Kidney (tissue), 14 donors: ENCODE data around the gene PTPA. TPM values are rescaled to one million over a fixed set of nuclear protein-coding genes. Genes with fewer than 3 reads are reported as not detected.

Experiments used
- DNase-seq, 5 donors: peaks; one replicate each; pipeline ENCODE4 v3.0.0-alpha.2; 2013 to 2020
- FAIRE-seq: peaks from 2 replicates; lab custom pipeline; 2012; peaks lifted over from hg19 to GRCh38; lab: Jason Lieb, UNC
- H3K27ac ChIP-seq, 2 donors: one replicate each; pipeline ENCODE4 v1.7.0; 2013; ENCODE audit warnings: low read depth in 2 of 2, low read length in 2 of 2, inconsistent platforms in 1 of 2
- H3K27me3 ChIP-seq: one replicate; pipeline ENCODE4 v1.7.1; 2013; ENCODE audit warnings: low read length, inconsistent platforms; ENCODE audit not compliant: control insufficient read depth, insufficient read depth
- H3K36me3 ChIP-seq, 3 donors: one replicate each; pipeline versions ENCODE4 v1.7.0 to v1.7.1; 2013; ENCODE audit warnings: low read length in 3 of 3, control low read depth in 1 of 3, inconsistent platforms in 1 of 3; ENCODE audit not compliant: insufficient read depth in 3 of 3, control insufficient read depth in 2 of 3
- H3K4me1 ChIP-seq, 3 donors: one replicate each; pipeline versions ENCODE4 v1.7.0 to v1.7.1; 2013; ENCODE audit warnings: low read length in 3 of 3, inconsistent platforms in 1 of 3, low read depth in 1 of 3; ENCODE audit not compliant: control insufficient read depth in 2 of 3, insufficient read depth in 2 of 3
- H3K4me3 ChIP-seq, 3 donors: one replicate each; pipeline versions ENCODE4 v1.7.0 to v1.8.1; 2013; ENCODE audit warnings: low read length in 3 of 3, control low read depth in 1 of 3, inconsistent platforms in 1 of 3
- H3K9ac ChIP-seq, 3 donors: one replicate each; pipeline versions ENCODE4 v1.7.0 to v1.7.1; 2013; ENCODE audit warnings: low read length in 3 of 3, control low read depth in 1 of 3, inconsistent platforms in 1 of 3
- H3K9me3 ChIP-seq, 3 donors: one replicate each; pipeline versions ENCODE4 v1.7.0 to v1.7.1; 2013; ENCODE audit warnings: low read length in 3 of 3, control low read depth in 1 of 3, inconsistent platforms in 1 of 3; ENCODE audit not compliant: control insufficient read depth in 2 of 3, insufficient read depth in 1 of 3
- CTCF ChIP-seq: IDR thresholded peaks from 3 replicates; pipeline ENCODE4 v1.5.1; 2012; ENCODE audit warnings: mild to moderate bottlenecking, moderate library complexity, borderline replicate concordance; ENCODE audit not compliant: insufficient read depth; ENCODE audit errors: extremely low read depth
- intact Hi-C: fragments of 100-400 bp; cut with DNase I; formaldehyde crosslinking; loops from one replicate; pipeline ENCODE4 v1.11.1; 2022
- polyA plus RNA-seq: library from polyadenylated mRNA; stranded (reverse); fragments of 350-450 nt; fragmentation: Illumina TruSeq; extraction: RNeasy Lipid Tissue Mini Kit (QIAGEN cat#74804); gene quantifications from one replicate; pipeline ENCODE4 v1.2.3, GENCODE V29; 2014; ENCODE audit warnings: low read depth, low replicate concordance; ENCODE audit not compliant: insufficient read depth
- total RNA-seq: library from RNA; stranded (reverse); fragmentation: NEBNext Ultra II Directional; extraction: Animal tissue kit (Norgen Biotek cat#: 25700); gene quantifications from one replicate; pipeline ENCODE4 v1.2.1, GENCODE V29; 2021
- donor health status: control.
- donor health status: control.
- donor health status: control.
- donor health status: control.
- donor health status: control.
- donor health status: DM: yes; HTN: yes; CAD: no.
- donor health status: Normal renal cell carcinoma (clear cell type).

PTPA gene
- total and polyA plus RNA-seq, 2 donors from 2014 or later: 161 to 164 TPM

- intact Hi-C loops: no loop called here
- Histone ChIP-seq H3K4me1 (no peaks in the 10 kb centered on the region), H3K27ac (no peak overlapping the region), H3K4me3 (no peak overlapping the region), H3K9me3 (no peaks in the 10 kb centered on the region), H3K27me3 (no peaks in the 10 kb centered on the region), H3K9ac (no peak overlapping the region), H3K36me3 (peaks cover 0 to 20% (median 16%) of the 10 kb centered on the region in 3 donors)
- no peak for TF ChIP-seq CTCF
- FAIRE-seq (no peak), DNase-seq (no peak)
Observed at GRCh38 chr9:129089246-129089645, 22.0 kb upstream of the PTPA start.

- Histone ChIP-seq H3K9ac (no peak overlapping the region), H3K4me1 (no peaks in the 10 kb centered on the region), H3K27ac (no peak overlapping the region), H3K9me3 (no peaks in the 10 kb centered on the region), H3K27me3 (no peaks in the 10 kb centered on the region), H3K4me3 (no peak overlapping the region), H3K36me3 (peaks cover 0 to 9% (median 4%) of the 10 kb centered on the region in 3 donors)
- TF ChIP-seq CTCF: no peak
- intact Hi-C loops: no loop called here
- FAIRE-seq (no peak), DNase-seq (no peak)
Observed at GRCh38 chr9:129093602-129094386, 17.4 kb upstream of the PTPA start.

GRCh38 chr9:129094387-129095169, 16.6 kb upstream of the PTPA start:
- no peak overlapping the region for H3K4me3 ChIP-seq
- TF ChIP-seq CTCF: no peak
- H3K9ac ChIP-seq: no peak overlapping the region
- FAIRE-seq (no peak), DNase-seq (no peak)
- H3K36me3 ChIP-seq: peaks cover 0 to 7% (median 4%) of the 10 kb centered on the region in 3 donors
- H3K4me1 ChIP-seq: no peaks in the 10 kb centered on the region
- intact Hi-C loops: no loop called here
- no peaks in the 10 kb centered on the region for H3K27me3 ChIP-seq
- no peak overlapping the region for H3K27ac ChIP-seq
- no peaks in the 10 kb centered on the region for H3K9me3 ChIP-seq
